ENCODE measurements around the gene PLCL2. TPM values are rescaled to one million over a fixed set of nuclear protein-coding genes. Genes with fewer than 3 reads are reported as not detected.

PLCL2 gene
- total RNA-seq, 1 experiment from 2014 or later: 32.1 TPM

- no peak overlapping the region for H3K9ac ChIP-seq (ENCODE audit: extremely low read depth, insufficient read length, low read length)
- WGBS (ENCODE audit: extremely low coverage, insufficient read length, low lambda C conversion rate): no CpG with 5 or more reads among the region's 81 CpGs
- no peak overlapping the region for H3K27ac Mint-ChIP-seq
Observed at GRCh38 chr3:16884084-16884747, 539 bp upstream of the PLCL2 start.

More at GRCh38 chr3:16884084-16884747, 539 bp upstream of the PLCL2 start:
- Histone ChIP-seq H3K27me3 (ENCODE audit: insufficient read depth, low read length) (peaks cover 10% of the 10 kb centered on the region; the same call in 1 of the 2 replicates), H3K79me2 (ENCODE audit: insufficient read depth, low read length) (no peaks in the 10 kb centered on the region; the same call in 1 of the 2 replicates), H3T11ph (ENCODE audit: low read length) (no peak overlapping the region), H3K23ac (ENCODE audit: insufficient read length, low read depth, low read length) (no peak overlapping the region), H4K5ac (ENCODE audit: insufficient read length, low read depth, low read length) (no peak overlapping the region), H2BK15ac (ENCODE audit: low read depth, low read length) (no peak overlapping the region; the same call in 1 of the 2 replicates), H3K4me2 (ENCODE audit: insufficient read depth, insufficient read length, low read length) (peak overlapping the region; percentile 43), H3K4me1 (ENCODE audit: insufficient read depth, low read length) (0 out of 2 replicates have a peak, but pooled peaks cover 2% of the 10 kb centered on the region), H3K79me1 (ENCODE audit: insufficient read depth, low read depth, low read length, poor library complexity, severe bottlenecking) (no peaks in the 10 kb centered on the region), H2BK5ac (ENCODE audit: insufficient read length, low read length) (no peak overlapping the region), H3K9me3 (ENCODE audit: control insufficient read depth, low read depth, low read length) (no peaks in the 10 kb centered on the region), H2AFZ (ENCODE audit: low read length) (no peak overlapping the region), H3K56ac (ENCODE audit: insufficient read length, low read depth, low read length) (no peak overlapping the region), H3K4ac (ENCODE audit: low read depth, low read length) (no peak overlapping the region), H2BK12ac (ENCODE audit: insufficient read length, low read depth, low read length) (no peak overlapping the region), H2BK120ac (ENCODE audit: low read depth, low read length, poor library complexity, severe bottlenecking) (no peak overlapping the region), H4K91ac (ENCODE audit: insufficient read length, low read depth, low read length) (no peak overlapping the region), H3K23me2 (ENCODE audit: insufficient read length, low read depth, low read length, poor library complexity, severe bottlenecking) (peaks cover 17% of the 10 kb centered on the region), H4K8ac (replicated peaks; ENCODE audit: insufficient read length, low read depth, low read length) (no peak overlapping the region), H3K14ac (ENCODE audit: insufficient read depth, low read length) (0 out of 2 replicates have a peak overlapping the region, but pooled peaks have one; percentile 44), H4K20me1 (ENCODE audit: control insufficient read depth, insufficient read depth, insufficient read length) (no peaks in the 10 kb centered on the region), H2AK5ac (ENCODE audit: insufficient read length, low read length) (no peak overlapping the region), H3K27ac (ENCODE audit: insufficient read length, low read depth, low read length) (no peak overlapping the region), H3K18ac (ENCODE audit: insufficient read length, low read depth, low read length) (no peak overlapping the region), H2BK20ac (ENCODE audit: low read depth, low read length, poor library complexity, severe bottlenecking) (no peak overlapping the region)
- H3K36me3 Mint-ChIP-seq (ENCODE audit: insufficient read depth in 1 of 3, low read depth in 3 of 3): no peaks in the 10 kb centered on the region; a peak in 1 of 7 replicates
- DNase-seq: peak; percentile 83
- peaks cover 46% of the 10 kb centered on the region for H3K27me3 Mint-ChIP-seq (ENCODE audit: low read depth)
- peaks cover 56% of the 10 kb centered on the region in 2 experiments for H3K4me1 Mint-ChIP-seq
- H3K4me3 Mint-ChIP-seq: peak overlapping the region; percentile 86 to 92
- H3K9me3 Mint-ChIP-seq: no peaks in the 10 kb centered on the region
- peak; percentile 88 for TF ChIP-seq CTCF (conservative IDR thresholded peaks at IDR 0.05)
